NCI-H446 treated with DMSO at 0.1 percent for 48 hours (cell line): Measurements from ENCODE around the gene P3H4.
"Not testable (repeated sequence)": the region's sequence is repeated elsewhere in the genome, so short reads cannot be mapped to it uniquely, and the experiment has no call there.

Experiments
- DNase-seq: peaks from one replicate; lab custom pipeline; 2025; lab: John Stamatoyannopoulos, UW

P3H4 gene

DNA sequence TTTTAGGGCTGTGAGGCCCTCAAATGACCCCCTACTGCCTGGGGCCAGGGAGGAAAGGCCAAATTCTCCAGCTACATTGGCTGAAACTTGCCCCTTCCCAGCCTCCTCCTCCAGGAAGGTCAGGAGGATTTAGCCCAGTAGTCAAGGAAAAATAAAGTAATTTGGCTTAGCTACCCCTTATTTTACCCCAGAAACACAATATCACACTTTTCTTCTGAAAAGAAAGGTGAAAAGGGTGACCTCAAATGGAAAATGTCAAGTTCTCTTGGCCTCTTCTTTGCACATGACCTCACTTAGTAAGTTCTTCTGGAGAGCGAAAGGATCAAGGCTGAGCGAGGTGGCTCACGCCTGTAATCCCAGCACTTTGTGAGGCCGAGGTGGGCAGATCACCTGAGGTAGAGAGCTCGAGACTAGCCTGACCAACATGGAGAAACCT is 17.2 kb downstream of the P3H4 start:
- no peak for DNase-seq

- no peak for DNase-seq
These were observed 17.8 kb downstream of the P3H4 start for GRCh38 chr17:41793784-41794539.

GRCh38 chr17:41792845-41793783 is 18.6 kb downstream of the P3H4 start:
- DNase-seq: no peak

- no peak for DNase-seq
These were observed 24.7 kb downstream of the P3H4 start for GRCh38 chr17:41787021-41787418.

DNA sequence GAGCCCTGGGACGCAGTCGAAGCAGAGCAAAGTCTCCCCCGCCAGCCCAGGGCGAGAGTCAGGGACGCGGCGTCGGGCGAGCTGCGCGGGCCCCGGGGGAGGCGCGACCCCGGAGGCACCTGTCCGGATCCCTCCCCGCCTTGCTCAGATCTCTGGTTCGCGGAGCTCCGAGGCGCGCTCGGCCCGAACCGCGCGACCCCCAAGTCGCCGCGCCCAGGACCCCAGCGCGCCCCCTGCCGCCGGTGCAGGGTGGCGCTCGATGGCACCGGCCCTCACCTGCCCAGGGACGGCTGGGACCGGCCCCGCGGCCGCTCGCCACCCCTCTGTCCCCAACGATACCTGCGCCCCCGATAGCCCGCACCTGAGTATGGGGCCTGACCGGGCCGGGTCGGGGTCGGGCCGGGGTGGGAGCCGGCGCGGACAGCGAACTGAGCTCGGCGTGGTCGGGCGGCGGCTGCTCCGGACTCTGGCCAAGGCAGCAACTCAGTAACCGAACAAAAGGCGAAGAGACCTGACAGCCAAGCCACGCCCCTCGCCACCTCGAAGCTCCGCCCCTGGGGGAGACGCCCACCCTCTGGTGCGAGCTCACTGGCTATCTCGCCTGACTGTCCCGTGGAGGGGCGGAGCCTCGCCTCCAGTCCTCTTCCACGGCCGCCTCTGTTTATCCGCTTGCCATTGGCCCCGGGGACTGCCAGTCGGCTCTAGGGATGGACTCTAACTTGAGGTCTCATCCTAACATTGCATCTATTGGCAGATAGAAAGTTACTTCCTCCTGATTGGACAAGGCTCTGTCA is 25.3 kb downstream of the P3H4 start, which contains the start of gene JUP:
TSS of gene JUP (minus strand) at position 485 of the 794 bp plus-strand sequence. CDS start 14,857 bp downstream, outside the sequence.
- DNase-seq: peak; percentile 92

- DNase-seq: no peak
These were observed 25.9 kb downstream of the P3H4 start for GRCh38 chr17:41785859-41786226.

DNA sequence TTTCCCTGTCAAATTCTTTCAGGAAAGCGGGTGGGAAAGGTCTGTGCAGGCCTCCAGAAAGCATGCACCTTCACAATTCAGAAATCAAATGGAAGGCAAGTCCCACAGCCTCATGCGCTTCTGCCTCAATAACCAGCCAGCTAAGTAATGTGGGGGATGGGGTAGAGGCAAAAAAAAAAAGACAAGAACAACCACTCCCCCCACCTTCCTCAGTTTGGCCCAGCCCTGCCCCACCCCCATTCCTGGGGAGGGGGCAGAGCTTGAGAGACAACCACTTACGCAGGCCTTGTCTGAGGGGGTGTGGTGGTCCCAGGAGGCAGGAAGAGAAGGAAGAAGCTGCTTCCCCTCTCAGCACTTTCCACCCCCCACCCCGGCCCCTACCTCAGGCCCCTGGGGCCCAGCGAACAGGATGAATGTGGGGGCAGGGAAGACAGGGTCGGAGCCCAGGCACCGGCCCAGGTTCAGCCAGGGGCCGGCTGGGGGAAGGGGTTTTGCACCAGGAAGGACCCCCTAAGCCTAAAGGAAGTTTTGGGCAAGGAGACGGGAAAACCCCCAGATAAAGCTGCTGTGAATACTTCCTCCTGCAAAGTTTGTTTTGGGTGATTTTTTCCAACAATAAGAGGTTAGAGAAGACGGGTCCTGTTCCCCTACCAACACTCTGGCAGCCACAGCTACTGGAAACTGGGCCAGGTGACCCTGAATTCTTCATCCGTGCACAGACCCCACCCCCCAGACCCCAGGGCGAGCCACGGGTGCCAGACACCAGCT is 26.5 kb downstream of the P3H4 start:
- DNase-seq: no peak

GRCh38 chr17:41784207-41784744 is 27.5 kb downstream of the P3H4 start:
- no peak for DNase-seq

GRCh38 chr17:41782142-41782541 is 29.6 kb downstream of the P3H4 start:
- no peak for DNase-seq

- no peak for DNase-seq
These were observed 30.2 kb downstream of the P3H4 start for GRCh38 chr17:41781404-41782110.

- DNase-seq: no peak
These were observed 31.8 kb downstream of the P3H4 start for GRCh38 chr17:41779954-41780353.

DNA sequence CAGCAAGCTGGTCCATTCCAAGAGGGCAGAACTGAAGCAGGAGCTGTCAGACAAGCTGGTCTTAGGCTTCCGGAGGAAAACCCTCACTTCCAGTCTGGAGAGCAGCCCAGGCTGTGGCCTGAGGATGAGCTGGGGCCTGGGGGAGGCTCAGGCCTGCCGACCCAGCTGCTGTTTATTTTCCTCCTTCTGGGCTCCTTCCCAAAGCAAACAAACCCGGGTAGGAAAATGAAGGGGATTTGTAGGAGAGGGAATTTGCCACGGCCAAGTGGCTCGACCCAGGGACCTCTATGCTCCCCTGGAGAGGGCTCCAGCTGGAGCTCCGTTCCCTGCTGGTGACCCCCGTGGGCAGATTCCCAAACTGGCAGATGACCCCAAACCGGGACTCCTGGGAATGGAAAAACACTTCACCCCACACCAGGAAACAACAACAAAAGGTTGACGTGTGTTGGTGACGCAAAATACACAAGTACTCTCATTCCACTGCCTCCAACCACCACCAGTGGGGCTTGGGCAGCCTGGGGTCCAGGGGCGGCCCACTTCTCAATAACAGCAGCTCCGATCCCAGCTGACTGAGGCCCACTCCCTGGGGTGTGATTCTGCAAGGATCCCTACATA is 34.1 kb downstream of the P3H4 start:
- peak; percentile 89 for DNase-seq

DNA sequence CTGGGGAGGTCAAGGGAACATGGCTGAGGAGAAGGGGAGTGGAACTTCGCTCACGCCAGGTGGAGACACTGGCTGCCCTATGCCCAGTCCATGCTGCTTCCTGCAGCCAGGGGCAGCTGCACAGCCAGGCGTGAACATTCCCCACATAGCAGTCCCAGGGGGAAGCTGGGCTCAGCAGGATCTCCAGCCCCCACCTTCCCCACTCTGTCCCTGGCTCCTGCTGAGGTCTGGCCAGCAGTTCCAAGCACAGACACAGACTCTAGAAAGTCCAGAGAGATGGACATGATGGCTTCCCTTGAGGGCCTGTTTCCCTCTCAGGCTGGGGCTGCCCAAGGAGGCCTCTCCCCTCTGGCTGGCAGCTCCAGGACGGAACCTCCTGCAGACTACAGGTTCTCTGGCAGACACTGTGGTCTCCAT is 34.6 kb downstream of the P3H4 start:
- no peak for DNase-seq

GRCh38 chr17:41776262-41776900 is 35.4 kb downstream of the P3H4 start:
- DNase-seq: not testable (repeated sequence)

DNA sequence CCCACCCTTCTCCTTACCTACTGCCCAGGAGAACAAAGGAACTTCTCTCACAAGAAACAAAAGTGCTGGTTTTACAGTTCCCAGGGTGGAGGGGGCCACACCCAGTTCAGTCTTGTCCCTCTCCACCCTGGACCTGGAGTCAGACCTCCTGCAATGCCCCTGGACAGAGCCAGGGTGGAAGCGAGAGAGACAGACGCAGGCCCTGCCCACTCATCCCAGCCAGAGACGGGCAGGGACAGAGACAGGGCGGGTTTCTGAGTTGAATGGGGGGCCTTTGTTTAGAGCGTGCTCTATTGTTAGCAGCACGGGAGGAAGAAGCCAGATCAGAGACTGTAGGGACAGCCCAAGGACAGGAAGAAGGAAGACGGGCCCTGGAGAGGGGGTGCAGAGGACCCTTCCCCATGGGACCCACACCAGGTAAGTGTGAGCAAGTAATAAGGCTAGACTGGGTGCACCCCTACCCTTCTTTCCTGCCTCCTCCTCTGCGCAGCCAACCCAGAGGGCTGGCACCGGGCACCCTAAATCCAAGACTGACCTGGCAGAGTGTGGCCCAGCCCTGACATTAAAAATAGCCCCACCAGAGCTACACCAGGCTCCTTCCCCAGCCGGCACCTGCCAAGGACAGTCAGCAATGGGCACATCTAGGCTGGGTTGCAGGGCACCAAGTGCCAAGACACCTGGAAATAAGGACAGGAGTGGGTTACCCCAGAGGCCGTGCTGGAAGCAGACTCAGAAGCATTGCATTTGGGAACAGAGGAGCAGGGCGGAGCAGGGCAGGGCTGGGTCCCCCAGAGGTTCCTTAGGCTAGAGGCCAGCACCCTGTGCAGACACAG is 36.1 kb downstream of the P3H4 start:
- DNase-seq: no peak

DNA sequence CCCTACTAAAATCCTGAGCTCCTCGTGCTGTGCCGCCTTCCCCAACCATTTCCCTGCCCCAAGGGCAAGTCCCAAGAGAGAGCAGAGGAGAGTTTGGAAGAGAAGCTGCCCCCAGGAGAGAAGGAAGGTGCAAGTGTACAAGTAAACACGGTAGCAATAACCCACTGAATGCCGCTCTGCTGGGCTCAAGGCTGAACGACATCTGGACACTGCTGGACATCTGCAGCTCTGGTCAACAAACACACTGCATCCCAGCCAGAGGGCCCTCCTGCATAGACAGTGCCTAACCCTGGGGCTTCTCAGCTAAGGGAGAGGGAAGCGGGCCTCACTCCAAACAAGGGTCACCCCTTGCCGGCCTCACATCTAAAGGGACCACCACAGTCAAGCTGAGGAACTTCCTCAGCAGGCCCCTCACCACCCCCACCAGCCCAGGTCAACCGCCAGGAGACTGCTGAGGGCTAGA is 38.0 kb downstream of the P3H4 start:
- no peak for DNase-seq

DNA sequence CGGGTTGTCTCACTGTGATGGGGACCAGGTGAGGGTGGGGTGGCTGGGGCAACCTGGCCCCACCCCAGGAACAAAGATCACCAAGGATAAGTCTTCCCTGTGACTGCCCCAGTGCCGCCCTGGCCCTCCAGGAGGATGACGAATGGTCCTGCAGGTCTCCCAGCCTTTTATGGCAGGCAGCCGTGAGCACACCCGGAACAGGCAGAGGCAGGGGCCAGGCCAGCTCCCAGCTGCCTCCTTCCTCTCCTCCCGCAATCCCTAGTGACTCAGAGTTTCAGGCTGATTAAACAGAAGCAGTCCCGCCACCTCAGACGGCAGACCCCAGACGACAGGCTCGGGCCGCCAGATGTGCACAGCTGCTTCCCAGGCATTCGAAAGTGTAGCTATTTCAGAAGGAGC is 38.6 kb downstream of the P3H4 start:
- no peak for DNase-seq

- no peak for DNase-seq
These were observed 39.1 kb downstream of the P3H4 start for GRCh38 chr17:41772586-41773189.
